Smooth muscle cell of the brain vasculature (primary cell): ENCODE data around the gene C14orf180.

Source experiments
- DNase-seq: peaks from one replicate; pipeline ENCODE4 v3.0.0-alpha.2; 2012; ENCODE audit warnings: low read depth, low spot score

C14orf180 gene

GRCh38 chr14:104550340-104550860 lies 29.2 kb upstream of the C14orf180 start:
- no peak for DNase-seq

- no peak for DNase-seq
These were observed 28.5 kb upstream of the C14orf180 start for GRCh38 chr14:104550861-104551728.

- no peak for DNase-seq
These were observed 27.5 kb upstream of the C14orf180 start for GRCh38 chr14:104551851-104552737.

GRCh38 chr14:104552738-104553125 lies 26.8 kb upstream of the C14orf180 start:
- no peak for DNase-seq

GRCh38 chr14:104553166-104554087 lies 26.1 kb upstream of the C14orf180 start:
- DNase-seq = no peak

- DNase-seq = no peak
These were observed 25.4 kb upstream of the C14orf180 start for GRCh38 chr14:104554088-104554607.

- DNase-seq = no peak
These were observed 24.7 kb upstream of the C14orf180 start for GRCh38 chr14:104554608-104555429.

GRCh38 chr14:104555430-104556255 lies 23.9 kb upstream of the C14orf180 start:
- no peak for DNase-seq

GRCh38 chr14:104556256-104557021 lies 23.1 kb upstream of the C14orf180 start:
- DNase-seq = no peak

- no peak for DNase-seq
These were observed 22.5 kb upstream of the C14orf180 start for GRCh38 chr14:104557086-104557485.

GRCh38 chr14:104557766-104558165 lies 21.8 kb upstream of the C14orf180 start:
- no peak for DNase-seq

- no peak for DNase-seq
These were observed 21.1 kb upstream of the C14orf180 start for GRCh38 chr14:104558231-104559027.

GRCh38 chr14:104559028-104559803 lies 20.3 kb upstream of the C14orf180 start:
- no peak for DNase-seq

GRCh38 chr14:104559804-104560585 lies 19.6 kb upstream of the C14orf180 start:
- DNase-seq = no peak

GRCh38 chr14:104560586-104560945 lies 19.0 kb upstream of the C14orf180 start:
- no peak for DNase-seq

- no peak for DNase-seq
These were observed 18.4 kb upstream of the C14orf180 start for GRCh38 chr14:104561124-104561557.
